HFF-Myc (cell line): Measurements from ENCODE around the gene RHD.
A peak's percentile ranks its signal among the peaks of the same experiment; 100 is the strongest.
"Not testable (repeated sequence)": the region's sequence is repeated elsewhere in the genome, so short reads cannot be mapped to it uniquely, and the experiment has no call there.

ENCODE experiments used
- DNase-seq: peaks from one replicate; pipeline ENCODE4 v3.0.0-alpha.2; 2011; ENCODE audit warnings: low read depth; ENCODE audit errors: extremely low read depth
- H3K4me3 ChIP-seq: replicated peaks from 2 replicates; pipeline ENCODE4 v1.5.1; 2011; ENCODE audit warnings: low read depth, mild to moderate bottlenecking, control low read depth, low read length
- TF ChIP-seq, protein P1 (sequence below): IDR thresholded peaks from 2 replicates; pipeline ENCODE4 v1.5.1; 2012; ENCODE audit warnings: mild to moderate bottlenecking, low read depth, low read length, control low read depth; ENCODE audit errors: missing control alignments

RHD gene

DNA sequence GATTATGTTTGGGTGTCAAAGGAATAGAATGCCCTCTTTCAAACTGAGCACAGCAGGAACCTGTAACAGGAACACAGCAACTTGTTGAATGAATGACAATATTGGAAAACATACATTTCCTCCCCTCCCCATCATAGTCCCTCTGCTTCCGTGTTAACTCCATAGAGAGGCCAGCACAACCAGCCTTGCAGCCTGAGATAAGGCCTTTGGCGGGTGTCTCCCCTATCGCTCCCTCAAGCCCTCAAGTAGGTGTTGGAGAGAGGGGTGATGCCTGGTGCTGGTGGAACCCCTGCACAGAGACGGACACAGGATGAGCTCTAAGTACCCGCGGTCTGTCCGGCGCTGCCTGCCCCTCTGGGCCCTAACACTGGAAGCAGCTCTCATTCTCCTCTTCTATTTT, at the start of gene RHD:
TSS of gene RHD (plus strand) at position 272 of the 400 bp plus-strand sequence. CDS start at position 311, 39 bp downstream.
- DNase-seq, H3K4me3 ChIP-seq: not testable (repeated sequence)

DNA sequence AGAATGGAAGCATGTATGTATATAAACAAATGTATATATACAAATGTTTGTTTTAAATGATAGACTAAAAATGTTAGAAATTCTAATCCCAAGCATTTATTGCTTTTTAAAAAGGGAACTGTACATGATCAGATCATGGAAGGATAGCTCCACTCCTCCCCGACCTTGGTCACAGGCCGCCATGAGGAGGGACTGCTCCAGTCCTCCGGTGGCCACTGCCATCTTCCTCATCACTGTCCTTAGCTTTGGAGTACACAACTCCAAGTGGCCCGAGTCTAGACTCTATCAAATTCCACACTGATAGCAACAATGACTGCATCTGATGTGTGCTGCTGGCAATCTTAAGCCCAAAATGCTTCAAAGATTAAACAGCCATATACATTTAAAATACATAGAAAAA, 49.7 kb upstream of the RHD start:
- DNase-seq: no peak
- no peak overlapping the region for H3K4me3 ChIP-seq
- TF ChIP-seq, protein P1, sequence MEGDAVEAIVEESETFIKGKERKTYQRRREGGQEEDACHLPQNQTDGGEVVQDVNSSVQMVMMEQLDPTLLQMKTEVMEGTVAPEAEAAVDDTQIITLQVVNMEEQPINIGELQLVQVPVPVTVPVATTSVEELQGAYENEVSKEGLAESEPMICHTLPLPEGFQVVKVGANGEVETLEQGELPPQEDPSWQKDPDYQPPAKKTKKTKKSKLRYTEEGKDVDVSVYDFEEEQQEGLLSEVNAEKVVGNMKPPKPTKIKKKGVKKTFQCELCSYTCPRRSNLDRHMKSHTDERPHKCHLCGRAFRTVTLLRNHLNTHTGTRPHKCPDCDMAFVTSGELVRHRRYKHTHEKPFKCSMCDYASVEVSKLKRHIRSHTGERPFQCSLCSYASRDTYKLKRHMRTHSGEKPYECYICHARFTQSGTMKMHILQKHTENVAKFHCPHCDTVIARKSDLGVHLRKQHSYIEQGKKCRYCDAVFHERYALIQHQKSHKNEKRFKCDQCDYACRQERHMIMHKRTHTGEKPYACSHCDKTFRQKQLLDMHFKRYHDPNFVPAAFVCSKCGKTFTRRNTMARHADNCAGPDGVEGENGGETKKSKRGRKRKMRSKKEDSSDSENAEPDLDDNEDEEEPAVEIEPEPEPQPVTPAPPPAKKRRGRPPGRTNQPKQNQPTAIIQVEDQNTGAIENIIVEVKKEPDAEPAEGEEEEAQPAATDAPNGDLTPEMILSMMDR: no peak

- no peak for DNase-seq
- no peak overlapping the region for H3K4me3 ChIP-seq
- TF ChIP-seq, protein P1: no peak
Measured at GRCh38 chr1:25223471-25223870, 48.8 kb upstream of the RHD start.

GRCh38 chr1:25232027-25232865, 40.1 kb upstream of the RHD start, which contains the start of gene SYF2:
Gene SYF2, minus strand, starts transcription at chr1:25232502. Its CDS starts 35 bp downstream, at chr1:25232467.
- DNase-seq: peak; percentile 68
- TF ChIP-seq, protein P1: no peak
- peak within 1 kb of the TSS; percentile 76 for H3K4me3 ChIP-seq

- peak; percentile 47 for DNase-seq
- H3K4me3 ChIP-seq: peak overlapping the region; percentile 76
- TF ChIP-seq, protein P1: no peak
Measured at GRCh38 chr1:25232866-25233784, 39.2 kb upstream of the RHD start.

DNA sequence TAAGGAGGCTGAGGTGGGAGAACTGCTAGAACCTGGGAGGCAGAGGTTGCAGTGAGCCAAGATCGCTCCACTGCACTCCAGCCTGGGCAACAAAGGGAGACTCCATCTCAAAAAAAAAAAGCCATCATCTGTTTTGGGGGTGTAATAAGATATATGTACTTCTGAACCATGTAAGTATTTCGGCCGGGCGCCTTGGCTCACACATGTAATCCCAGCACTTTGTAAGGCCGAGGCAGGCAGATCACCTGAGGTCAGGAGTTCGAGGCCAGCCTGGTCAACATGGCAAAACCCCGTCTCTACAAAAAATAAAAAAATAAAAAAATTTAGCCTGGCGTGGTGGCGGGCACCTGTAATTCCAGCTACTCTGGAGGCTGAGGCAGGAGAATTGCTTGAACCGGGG, 36.9 kb upstream of the RHD start:
- H3K4me3 ChIP-seq, DNase-seq: not testable (repeated sequence)

DNA sequence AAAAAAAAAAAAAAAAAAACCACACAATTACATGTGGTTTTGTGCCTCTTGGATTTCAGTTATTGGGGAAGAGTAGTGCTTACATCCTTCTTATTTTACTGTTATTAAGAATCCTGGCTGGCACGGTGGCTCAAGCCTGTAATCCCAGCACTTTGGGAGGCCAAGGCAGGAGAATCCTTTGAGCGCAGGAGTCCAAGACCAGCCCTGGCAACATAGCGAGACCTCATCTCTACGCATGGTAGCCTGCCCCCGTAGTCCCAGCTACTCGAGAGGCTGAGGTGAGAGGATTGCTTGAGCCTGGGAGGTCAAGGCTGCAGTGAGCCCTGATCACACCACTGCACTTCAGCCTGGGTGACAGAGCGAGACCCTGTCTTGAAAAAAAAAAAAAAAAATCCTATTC, 36.0 kb upstream of the RHD start:
- not testable (repeated sequence) for DNase-seq, H3K4me3 ChIP-seq

DNA sequence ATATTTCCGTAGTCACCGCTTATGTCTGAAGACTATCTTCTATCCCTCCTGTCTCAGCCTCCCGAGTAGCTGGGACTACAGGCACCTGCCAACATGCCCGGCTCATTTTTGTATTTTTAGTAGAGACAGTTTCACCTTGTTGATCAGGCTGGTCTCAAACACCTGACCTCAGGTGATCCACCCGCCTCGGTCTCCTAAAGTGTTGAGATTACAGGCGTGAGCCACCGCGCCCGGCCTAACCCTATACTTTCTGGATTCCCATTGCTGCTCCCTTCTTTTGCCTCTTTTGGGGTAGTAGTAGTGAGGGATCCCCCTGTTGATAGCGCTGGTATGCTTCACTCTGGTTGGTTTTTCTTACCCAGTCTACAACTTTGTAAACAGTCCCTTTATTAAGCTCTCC, 34.3 kb upstream of the RHD start:
- TF ChIP-seq, protein P1: no peak
- no peak overlapping the region for H3K4me3 ChIP-seq
- no peak for DNase-seq
